ENCODE measurements around the gene ADH1A. TPM values are rescaled to one million over a fixed set of nuclear protein-coding genes. Genes with fewer than 3 reads are reported as not detected.
"Not testable (repeated sequence)": the region's sequence is repeated elsewhere in the genome, so short reads cannot be mapped to it uniquely, and the experiment has no call there.

The ADH1A gene
- total RNA-seq, 2 experiments from 2014 or later, result not detected

DNA sequence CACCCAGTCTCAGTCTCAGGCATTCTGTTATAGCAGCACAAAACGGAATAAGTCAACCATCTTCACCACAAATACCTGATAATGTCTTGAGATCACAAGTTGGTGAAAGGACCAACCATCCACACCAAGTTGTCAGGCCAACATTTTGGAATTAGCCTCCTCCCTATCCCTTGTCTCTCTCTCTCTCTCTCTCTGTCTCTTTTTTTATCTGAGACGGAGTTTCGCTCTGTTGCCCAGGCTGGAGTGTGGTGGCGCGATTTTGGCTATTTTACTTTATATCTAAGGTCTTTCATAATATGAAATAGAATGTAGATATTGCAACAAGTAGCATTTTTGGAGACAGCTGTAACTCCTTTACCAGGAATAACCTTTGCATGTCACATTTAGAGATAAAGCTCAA is 15.7 kb downstream of the ADH1A start:
- DNase-seq, result no peak
- ChIA-PET CTCF (no interaction called here), POLR2A (no interaction called here)
- Mint-ChIP-seq H3K4me3 (no peak overlapping the region), H3K4me1 (ENCODE audit: low read depth) (no peaks in the 10 kb centered on the region), H3K27me3 (ENCODE audit: low read depth) (peaks cover 5% of the 10 kb centered on the region), H3K9me3 (ENCODE audit: insufficient read depth) (no peaks in the 10 kb centered on the region), H3K27ac (no peak overlapping the region), H3K36me3 (ENCODE audit: low read depth) (no peaks in the 10 kb centered on the region)
- ATAC-seq, result no peak

- POLR2A ChIA-PET, result no interaction called here
- no peaks in the 10 kb centered on the region for H3K4me1 Mint-ChIP-seq (ENCODE audit: low read depth)
Measured at GRCh38 chr4:99273704-99274103, 17.1 kb downstream of the ADH1A start.

DNA sequence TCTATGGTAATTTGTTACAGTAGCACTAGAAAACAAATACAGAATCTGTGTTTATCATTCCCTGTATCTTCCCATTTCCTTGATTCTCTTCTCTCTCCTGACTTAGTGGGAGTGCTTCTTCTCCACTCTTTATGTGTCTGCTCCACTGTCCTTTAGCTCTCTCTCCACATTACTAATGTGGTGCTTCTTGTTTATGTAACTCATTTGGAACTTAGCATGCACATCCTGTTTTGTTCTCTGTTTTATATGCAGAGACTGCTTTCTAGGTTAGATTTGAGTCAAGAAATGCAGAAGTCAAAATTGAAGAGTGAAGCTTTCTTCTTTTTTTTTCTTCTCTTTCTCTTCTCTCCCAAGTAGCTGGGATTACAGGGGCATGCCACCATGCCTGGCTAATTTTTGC is 25.9 kb downstream of the ADH1A start:
- no peaks in the 10 kb centered on the region for H3K4me1 Mint-ChIP-seq (ENCODE audit: low read depth)
- H3K27me3 Mint-ChIP-seq (ENCODE audit: low read depth), result no peaks in the 10 kb centered on the region
- CTCF ChIA-PET, result no interaction called here
- no peak overlapping the region for H3K27ac Mint-ChIP-seq
- H3K4me3 Mint-ChIP-seq, result no peak overlapping the region
- ATAC-seq (no peak), DNase-seq (no peak)
- POLR2A ChIA-PET, result no interaction called here
- no peaks in the 10 kb centered on the region for H3K36me3 Mint-ChIP-seq (ENCODE audit: low read depth)
- peaks cover 4% of the 10 kb centered on the region for H3K9me3 Mint-ChIP-seq (ENCODE audit: insufficient read depth)

More at GRCh38 chr4:99273704-99274103, 17.1 kb downstream of the ADH1A start:
- no peak overlapping the region for H3K4me3 Mint-ChIP-seq
- DNase-seq (no peak), ATAC-seq (no peak)
- no peaks in the 10 kb centered on the region for H3K36me3 Mint-ChIP-seq (ENCODE audit: low read depth)
- CTCF ChIA-PET, result no interaction called here
- H3K9me3 Mint-ChIP-seq (ENCODE audit: insufficient read depth), result no peaks in the 10 kb centered on the region
- H3K27me3 Mint-ChIP-seq (ENCODE audit: low read depth), result peaks cover 3% of the 10 kb centered on the region
- H3K27ac Mint-ChIP-seq, result no peak overlapping the region

DNA sequence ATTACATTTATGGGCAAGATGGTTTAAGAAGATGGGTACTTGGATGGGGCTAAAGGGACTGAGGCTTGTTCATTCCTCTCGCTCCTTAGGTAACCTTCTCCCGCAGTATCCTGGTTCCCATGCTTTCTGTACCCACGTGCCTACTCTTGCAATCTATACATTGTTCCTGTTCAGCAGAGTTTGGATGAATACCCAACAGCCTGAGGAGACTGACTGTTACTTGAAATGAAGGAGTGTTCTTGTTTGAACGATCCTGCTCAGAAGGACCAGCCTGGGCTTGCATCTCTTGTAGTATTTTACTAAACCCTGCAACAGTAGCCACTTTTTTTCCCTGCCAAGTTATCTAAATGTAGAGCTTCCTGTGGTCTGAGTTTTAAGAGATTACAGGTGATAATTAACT is 38.0 kb downstream of the ADH1A start:
- DNase-seq, result no peak
- ChIA-PET POLR2A (no interaction called here), CTCF (no interaction called here)
- H3K36me3 Mint-ChIP-seq (ENCODE audit: low read depth), result no peaks in the 10 kb centered on the region
- no peaks in the 10 kb centered on the region for H3K27me3 Mint-ChIP-seq (ENCODE audit: low read depth)
- no peak overlapping the region for H3K27ac Mint-ChIP-seq
- H3K4me3 Mint-ChIP-seq, result no peak overlapping the region
- peaks cover 4% of the 10 kb centered on the region for H3K9me3 Mint-ChIP-seq (ENCODE audit: insufficient read depth)
- no peaks in the 10 kb centered on the region for H3K4me1 Mint-ChIP-seq (ENCODE audit: low read depth)
- ATAC-seq, result no peak

- H3K27ac Mint-ChIP-seq, result no peak overlapping the region
- ChIA-PET POLR2A (no interaction called here), CTCF (no interaction called here)
- no peak for ATAC-seq
- no peaks in the 10 kb centered on the region for H3K27me3 Mint-ChIP-seq (ENCODE audit: low read depth)
- no peaks in the 10 kb centered on the region for H3K36me3 Mint-ChIP-seq (ENCODE audit: low read depth)
- H3K4me3 Mint-ChIP-seq, result no peak overlapping the region
- H3K4me1 Mint-ChIP-seq (ENCODE audit: low read depth), result no peaks in the 10 kb centered on the region
- no peak for DNase-seq
- peaks cover 4% of the 10 kb centered on the region for H3K9me3 Mint-ChIP-seq (ENCODE audit: insufficient read depth)
Measured at GRCh38 chr4:99248714-99249113, 42.1 kb downstream of the ADH1A start.

DNA sequence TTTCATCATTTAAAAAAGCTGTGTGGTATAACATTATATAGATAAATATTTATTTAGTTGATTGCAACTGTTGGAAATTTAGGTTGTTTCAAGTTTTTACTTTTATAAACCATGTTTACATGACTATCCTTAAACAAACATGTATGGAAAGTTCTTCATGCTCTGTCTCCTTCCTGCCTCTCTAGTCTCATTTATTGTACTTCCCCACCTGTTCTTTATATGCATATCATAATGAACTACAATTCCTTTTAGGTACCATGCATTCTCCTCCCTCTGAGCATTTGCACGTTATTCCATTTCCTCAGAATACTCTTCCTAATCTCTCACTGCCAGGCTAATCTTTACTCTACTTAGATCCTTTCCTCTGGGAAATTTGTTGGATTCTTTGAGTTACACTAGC is 54.8 kb downstream of the ADH1A start:
- no peaks in the 10 kb centered on the region for H3K27me3 Mint-ChIP-seq (ENCODE audit: low read depth)
- CTCF ChIA-PET, result no interaction called here

GRCh38 chr4:99234331-99235010 is 56.3 kb downstream of the ADH1A start:
- no peaks in the 10 kb centered on the region for H3K9me3 Mint-ChIP-seq (ENCODE audit: insufficient read depth)
- H3K27ac Mint-ChIP-seq, result no peak overlapping the region
- ChIA-PET POLR2A (no interaction called here), CTCF (no interaction called here)
- no peak for DNase-seq
- no peaks in the 10 kb centered on the region for H3K27me3 Mint-ChIP-seq (ENCODE audit: low read depth)
- no peak overlapping the region for H3K4me3 Mint-ChIP-seq
- ATAC-seq, result no peak
- H3K4me1 Mint-ChIP-seq (ENCODE audit: low read depth), result no peaks in the 10 kb centered on the region
- H3K36me3 Mint-ChIP-seq (ENCODE audit: low read depth), result no peaks in the 10 kb centered on the region

More for the DNA sequence above, 54.8 kb downstream of the ADH1A start:
- H3K4me3 Mint-ChIP-seq, result no peak overlapping the region
- no peaks in the 10 kb centered on the region for H3K9me3 Mint-ChIP-seq (ENCODE audit: insufficient read depth)
- ATAC-seq, result no peak
- no peaks in the 10 kb centered on the region for H3K36me3 Mint-ChIP-seq (ENCODE audit: low read depth)
- no peak overlapping the region for H3K27ac Mint-ChIP-seq
- no peak for DNase-seq
- H3K4me1 Mint-ChIP-seq (ENCODE audit: low read depth), result no peaks in the 10 kb centered on the region
- POLR2A ChIA-PET, result no interaction called here

DNA sequence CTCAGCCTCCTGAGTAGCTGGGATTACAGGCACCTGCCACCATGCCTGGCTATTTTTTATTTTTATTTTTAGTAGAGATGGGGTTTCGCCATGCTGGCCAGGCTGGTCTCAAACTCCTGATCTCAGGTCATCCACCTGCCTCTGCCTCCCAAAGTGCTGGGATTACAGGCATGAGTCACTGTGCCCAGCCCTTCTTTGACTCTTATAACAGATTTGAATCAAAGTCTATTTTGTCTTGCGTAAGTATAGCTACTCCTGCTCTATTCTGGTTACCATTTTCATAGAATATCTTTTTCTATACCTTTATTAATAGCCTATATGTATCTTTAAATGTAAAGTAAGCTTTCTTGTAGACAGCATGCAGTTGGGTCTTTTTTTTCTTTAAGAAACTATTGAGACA is 57.4 kb downstream of the ADH1A start:
- H3K27me3 Mint-ChIP-seq (ENCODE audit: low read depth); H3K27ac Mint-ChIP-seq; CTCF ChIA-PET; POLR2A ChIA-PET; DNase-seq; ATAC-seq; H3K4me1 Mint-ChIP-seq (ENCODE audit: low read depth); H3K9me3 Mint-ChIP-seq (ENCODE audit: insufficient read depth); H3K36me3 Mint-ChIP-seq (ENCODE audit: low read depth); H3K4me3 Mint-ChIP-seq: not testable (repeated sequence)

GRCh38 chr4:99228706-99229105 is 62.1 kb downstream of the ADH1A start:
- CTCF ChIA-PET; H3K27ac Mint-ChIP-seq; POLR2A ChIA-PET; H3K9me3 Mint-ChIP-seq (ENCODE audit: insufficient read depth); ATAC-seq; H3K36me3 Mint-ChIP-seq (ENCODE audit: low read depth); H3K27me3 Mint-ChIP-seq (ENCODE audit: low read depth); H3K4me3 Mint-ChIP-seq; H3K4me1 Mint-ChIP-seq (ENCODE audit: low read depth); DNase-seq: not testable (repeated sequence)

- CTCF ChIA-PET; H3K4me3 Mint-ChIP-seq; H3K27ac Mint-ChIP-seq; H3K9me3 Mint-ChIP-seq (ENCODE audit: insufficient read depth); H3K27me3 Mint-ChIP-seq (ENCODE audit: low read depth); H3K36me3 Mint-ChIP-seq (ENCODE audit: low read depth); ATAC-seq; H3K4me1 Mint-ChIP-seq (ENCODE audit: low read depth); POLR2A ChIA-PET; DNase-seq: not testable (repeated sequence)
Measured at GRCh38 chr4:99227646-99228045, 63.1 kb downstream of the ADH1A start.

Other genes starting within 250 kb of the ADH1A start
- gene ADH5, start 202.2 kb downstream of the ADH1A start, total RNA-seq, result 100 to 1,000 TPM; 107 to 113 TPM
- not detected for gene ADH4, start 146.7 kb downstream of the ADH1A start, total RNA-seq
- not detected for gene ADH6, start 71.7 kb downstream of the ADH1A start, total RNA-seq
- not detected for gene ADH1B, start 30.4 kb upstream of the ADH1A start, total RNA-seq
- gene ADH1C, start 61.8 kb upstream of the ADH1A start, total RNA-seq, result not detected
- not detected for gene ADH7, start 144.4 kb upstream of the ADH1A start, total RNA-seq
- gene C4orf17, start 220.0 kb upstream of the ADH1A start, total RNA-seq, result not detected

Measured in activated CD8-positive, alpha-beta T cell treated with anti-CD3 and anti-CD28 coated beads, Interleukin-2, amount 10 ng/mL, durations not matched to agents 7 days and 5 days (primary cell).